Superior temporal gyrus (tissue), 1 donor: ENCODE results near the gene GPR141.
A peak's percentile ranks its signal among the peaks of the same experiment; 100 is the strongest.

Experiments used
- DNase-seq: peaks from one replicate; pipeline ENCODE4 v3.0.0-alpha.2; 2016; ENCODE audit errors: extremely low spot score

Gene GPR141

DNA sequence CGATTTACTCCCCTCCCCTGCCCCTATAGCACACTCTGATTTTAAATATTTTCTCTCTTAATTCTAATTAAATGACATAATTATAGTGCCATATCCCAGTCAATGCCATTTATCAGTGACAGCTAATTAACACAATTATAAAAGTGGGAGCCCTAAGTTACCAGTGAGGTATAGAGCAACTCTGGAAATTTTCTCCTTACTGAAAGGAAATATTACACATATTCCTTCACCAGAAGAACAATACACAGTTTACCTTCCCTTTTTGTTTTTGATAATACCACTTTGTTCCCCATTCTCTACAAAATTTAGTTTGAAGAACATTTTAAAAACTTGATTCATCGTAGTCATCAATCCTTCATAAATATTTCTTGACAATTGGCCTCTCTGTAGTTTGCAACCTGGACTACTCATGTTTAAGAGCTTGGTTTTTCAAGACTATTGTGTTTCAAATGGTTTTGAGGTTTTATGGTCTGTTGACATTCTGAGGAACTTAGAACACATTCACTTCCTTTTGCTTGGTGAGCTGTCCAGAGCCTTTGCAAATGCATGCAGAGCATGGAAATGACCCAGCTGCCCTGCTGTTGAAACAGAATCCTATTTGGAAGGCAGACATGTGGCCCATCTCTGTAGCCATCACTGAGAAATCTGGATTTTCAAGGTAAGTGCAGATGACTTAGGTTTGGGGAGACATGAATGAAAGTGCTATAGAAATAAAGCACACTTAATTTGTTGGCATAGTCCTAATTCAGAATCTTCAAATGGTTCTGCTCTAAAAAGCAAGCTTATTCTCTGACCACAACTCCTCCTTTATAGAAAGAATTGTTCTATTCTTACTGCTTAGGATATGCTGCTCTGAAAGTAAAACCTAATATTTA lies at the start of gene GPR141:
TSS of gene GPR141 (plus strand) at position 521 of the 875 bp plus-strand sequence. CDS start 56,628 bp downstream, outside the sequence.
- DNase-seq = no peak

DNA sequence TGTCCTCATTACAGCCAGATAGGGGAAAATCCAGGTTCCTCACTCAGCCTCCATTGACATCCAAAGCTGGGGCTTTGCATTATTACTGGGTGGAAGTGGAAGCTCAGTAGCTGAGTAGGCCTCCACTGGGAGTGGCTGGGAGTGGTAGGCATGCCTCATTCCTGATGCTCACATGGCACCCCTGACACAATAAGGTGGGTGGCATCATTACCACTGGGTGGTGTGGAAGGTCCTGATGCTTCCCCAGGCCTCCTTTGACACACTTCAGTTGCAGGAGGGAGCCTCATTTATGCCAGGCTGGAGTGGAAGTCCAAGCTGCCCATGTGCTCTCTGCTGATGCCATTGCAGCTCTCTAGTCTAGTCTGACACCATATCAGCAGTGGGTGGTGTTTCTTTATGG lies 48.2 kb upstream of the GPR141 start:
- no peak for DNase-seq

GRCh38 chr7:37642028-37642540 lies 41.5 kb upstream of the GPR141 start:
- DNase-seq = no peak

DNA sequence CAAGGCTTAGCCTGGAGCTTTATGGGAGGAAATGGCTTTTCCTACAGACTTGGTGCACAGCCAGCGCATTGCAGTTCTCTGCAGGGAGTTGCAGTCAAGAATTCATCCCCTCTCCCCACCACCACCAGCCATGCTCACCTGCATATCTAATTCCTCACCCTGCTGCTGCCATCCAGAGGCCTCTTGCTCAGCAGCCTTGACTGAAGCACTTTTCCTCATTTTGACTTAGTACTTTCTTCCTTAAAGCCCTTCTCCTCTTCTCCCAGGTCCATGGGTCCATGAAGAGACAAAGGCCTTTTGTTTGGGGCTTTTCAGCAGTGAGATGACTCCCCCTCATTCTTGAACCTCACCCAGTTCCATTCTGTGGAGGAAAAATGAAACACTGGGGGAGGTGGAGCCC lies 39.7 kb upstream of the GPR141 start:
- DNase-seq = no peak

DNA sequence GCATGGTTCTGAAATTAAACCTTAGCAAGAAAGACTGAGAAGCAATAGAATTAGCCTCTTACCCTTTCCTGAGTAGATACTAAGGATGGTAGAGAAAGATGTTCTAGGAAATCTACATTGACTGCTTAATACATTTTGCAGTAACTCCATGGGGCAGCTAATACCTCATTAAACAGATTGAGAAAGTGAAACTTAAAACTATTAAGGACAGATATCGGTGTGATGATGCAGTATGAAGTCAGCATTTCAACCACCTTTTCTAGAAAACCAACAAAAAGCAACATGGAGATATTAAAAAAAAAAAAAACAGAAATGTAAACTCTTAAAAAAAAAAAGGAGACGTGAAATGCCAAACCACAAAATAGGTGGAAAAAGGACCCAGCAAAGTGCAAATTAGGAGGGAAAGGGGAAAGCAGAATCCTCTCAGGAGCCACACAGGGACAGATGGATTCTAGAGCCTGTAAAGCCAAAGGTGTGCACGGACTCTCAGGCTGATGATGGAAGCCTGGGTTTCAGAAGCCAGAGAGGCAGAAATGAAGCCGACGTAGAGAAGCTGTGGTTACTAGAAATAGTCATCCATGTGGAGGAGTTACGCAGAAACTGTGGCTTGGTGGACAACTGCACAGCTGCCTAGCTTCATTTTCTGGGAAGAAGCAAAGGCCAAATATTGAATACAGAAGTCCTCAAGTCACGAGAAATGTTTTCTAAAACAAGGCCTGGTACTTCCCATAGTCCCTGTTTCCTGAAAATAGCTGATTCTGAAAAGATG lies 38.1 kb upstream of the GPR141 start:
- no peak for DNase-seq

- DNase-seq = no peak
Observed at GRCh38 chr7:37656913-37657530, 26.5 kb upstream of the GPR141 start.

GRCh38 chr7:37657816-37658215 lies 25.8 kb upstream of the GPR141 start:
- DNase-seq = no peak

GRCh38 chr7:37659971-37660565 lies 23.5 kb upstream of the GPR141 start:
- no peak for DNase-seq

- DNase-seq = no peak
Observed at GRCh38 chr7:37660614-37661013, 23.0 kb upstream of the GPR141 start.

GRCh38 chr7:37663693-37664092 lies 19.9 kb upstream of the GPR141 start:
- DNase-seq = no peak

GRCh38 chr7:37665352-37666022 lies 18.1 kb upstream of the GPR141 start:
- DNase-seq = no peak

- DNase-seq = no peak
Observed at GRCh38 chr7:37666026-37666799, 17.4 kb upstream of the GPR141 start.

DNA sequence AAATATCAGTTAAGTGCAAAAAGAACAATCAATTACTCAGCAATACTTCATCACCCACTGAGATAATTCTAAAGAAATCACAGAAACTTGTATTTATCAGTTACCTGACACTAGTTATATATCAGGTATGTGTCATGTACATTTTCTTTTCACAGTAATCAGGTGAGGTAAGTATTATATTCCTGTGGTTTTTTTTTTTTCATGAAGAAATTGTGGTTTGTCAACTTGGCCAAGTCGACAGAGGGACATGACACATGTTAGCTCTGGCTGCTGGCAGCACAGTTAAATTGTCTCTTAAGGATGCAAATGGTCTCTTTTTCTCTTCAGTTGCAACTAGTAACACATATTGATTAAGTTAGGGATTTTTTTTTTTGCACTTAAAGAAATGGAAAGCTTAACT lies 13.7 kb upstream of the GPR141 start:
- DNase-seq = no peak

- no peak for DNase-seq
Observed at GRCh38 chr7:37670436-37670835, 13.1 kb upstream of the GPR141 start.

GRCh38 chr7:37671876-37672275 lies 11.7 kb upstream of the GPR141 start:
- no peak for DNase-seq

GRCh38 chr7:37672926-37673325 lies 10.6 kb upstream of the GPR141 start:
- no peak for DNase-seq

DNA sequence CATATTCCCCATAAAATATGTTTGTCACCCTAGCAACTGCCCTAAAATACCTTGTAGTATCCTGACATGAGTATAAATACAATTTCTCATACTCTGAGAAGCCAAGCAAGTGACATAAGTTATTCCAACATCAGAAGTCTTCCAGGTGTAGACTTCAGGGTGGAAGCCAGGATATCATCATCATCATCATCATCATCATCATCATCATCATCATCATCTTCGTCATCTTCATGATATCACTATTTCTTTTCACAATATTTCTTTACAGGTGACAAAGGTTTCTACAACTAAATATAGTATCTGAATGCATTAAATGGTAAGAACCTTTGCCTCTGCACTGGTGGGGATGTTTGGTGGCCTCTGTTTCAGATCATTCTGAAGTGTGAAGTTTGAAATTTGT lies 10.0 kb upstream of the GPR141 start:
- no peak for DNase-seq

DNA sequence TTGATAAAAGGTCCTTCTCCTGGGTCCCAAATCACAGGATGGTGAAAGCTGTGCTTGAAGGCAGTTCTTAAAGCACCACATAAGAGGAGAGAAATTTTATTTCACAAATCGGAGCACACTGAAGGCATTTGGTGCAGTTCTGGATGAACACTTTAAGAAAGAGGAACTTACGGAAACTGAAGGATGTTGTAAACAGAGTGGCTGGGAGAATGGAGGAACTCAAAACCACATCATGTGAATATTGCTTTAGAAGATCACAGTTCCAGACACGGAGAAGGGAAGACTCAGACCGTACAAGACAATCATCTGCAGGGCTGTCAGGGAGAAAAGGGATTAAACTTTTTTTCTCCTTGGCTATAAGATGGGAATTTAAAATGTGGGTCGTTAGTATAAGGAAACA lies 9.0 kb upstream of the GPR141 start:
- DNase-seq = peak; percentile 22

GRCh38 chr7:37675749-37676148 lies 7.8 kb upstream of the GPR141 start:
- no peak for DNase-seq

DNA sequence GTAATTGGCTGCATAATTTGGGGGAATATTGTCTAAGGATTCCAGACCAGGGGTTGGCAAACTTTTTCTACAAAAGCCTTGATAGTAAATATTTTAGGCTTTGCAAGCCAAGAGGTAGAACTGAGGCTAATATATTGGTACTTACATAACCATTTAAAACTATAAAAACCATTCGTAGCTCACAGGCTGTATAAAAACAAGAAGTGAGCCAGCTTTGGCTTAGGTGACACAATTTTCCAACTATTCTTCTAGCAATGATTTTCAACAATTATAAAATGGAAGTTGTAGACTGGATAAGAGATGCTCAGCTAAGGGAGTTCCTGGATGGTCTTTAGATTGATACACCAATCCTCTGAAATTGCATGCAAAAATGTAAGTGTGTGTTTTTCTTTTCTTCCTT lies 1.4 kb downstream of the GPR141 start:
- no peak for DNase-seq
